Osteocyte (in vitro differentiated cells): ENCODE results near the gene XYLT1. TPM values are rescaled to one million over a fixed set of nuclear protein-coding genes. Genes with fewer than 3 reads are reported as not detected.
A peak's percentile ranks its signal among the peaks of the same experiment; 100 is the strongest.

Experiments used
- DNase-seq: peaks from one replicate; pipeline ENCODE4 v3.0.0; 2021; ENCODE audit warnings: mixed read lengths; ENCODE audit not compliant: unreplicated experiment; ENCODE audit errors: extremely low spot score
- H3K27ac Mint-ChIP-seq: one replicate; pipeline ENCODE4 v1.8.0; 2021; ENCODE audit warnings: mild to moderate bottlenecking, mixed read lengths; ENCODE audit not compliant: unreplicated experiment
- H3K27me3 Mint-ChIP-seq: one replicate; pipeline ENCODE4 v1.8.0; 2021; ENCODE audit warnings: mixed read lengths; ENCODE audit not compliant: unreplicated experiment
- H3K36me3 Mint-ChIP-seq: one replicate; pipeline ENCODE4 v1.8.0; 2021; ENCODE audit warnings: mixed read lengths; ENCODE audit not compliant: unreplicated experiment
- H3K4me1 Mint-ChIP-seq: one replicate; pipeline ENCODE4 v1.8.0; 2021; ENCODE audit warnings: mixed read lengths; ENCODE audit not compliant: unreplicated experiment
- H3K4me3 Mint-ChIP-seq: one replicate; pipeline ENCODE4 v1.8.0; 2021; ENCODE audit warnings: mild to moderate bottlenecking, moderate library complexity, mixed read lengths; ENCODE audit not compliant: unreplicated experiment
- H3K9me3 Mint-ChIP-seq: one replicate; pipeline ENCODE4 v1.8.0; 2021; ENCODE audit warnings: mixed read lengths; ENCODE audit not compliant: unreplicated experiment
- total RNA-seq: library from RNA; stranded (reverse); gene quantifications from 2 replicates; pipeline ENCODE4 v1.2.1, GENCODE V29; 2021
- TF ChIP-seq, protein P1 (sequence below): fragments of 200-600 bp; sonication (generic); IDR thresholded peaks from 2 replicates; pipeline ENCODE4 v1.5.0; 2021; ENCODE audit warnings: antibody characterized with exemption, mild to moderate bottlenecking, moderate library complexity

XYLT1 gene
- total RNA-seq, 1 donor from 2014 or later: 11.1 TPM

DNA sequence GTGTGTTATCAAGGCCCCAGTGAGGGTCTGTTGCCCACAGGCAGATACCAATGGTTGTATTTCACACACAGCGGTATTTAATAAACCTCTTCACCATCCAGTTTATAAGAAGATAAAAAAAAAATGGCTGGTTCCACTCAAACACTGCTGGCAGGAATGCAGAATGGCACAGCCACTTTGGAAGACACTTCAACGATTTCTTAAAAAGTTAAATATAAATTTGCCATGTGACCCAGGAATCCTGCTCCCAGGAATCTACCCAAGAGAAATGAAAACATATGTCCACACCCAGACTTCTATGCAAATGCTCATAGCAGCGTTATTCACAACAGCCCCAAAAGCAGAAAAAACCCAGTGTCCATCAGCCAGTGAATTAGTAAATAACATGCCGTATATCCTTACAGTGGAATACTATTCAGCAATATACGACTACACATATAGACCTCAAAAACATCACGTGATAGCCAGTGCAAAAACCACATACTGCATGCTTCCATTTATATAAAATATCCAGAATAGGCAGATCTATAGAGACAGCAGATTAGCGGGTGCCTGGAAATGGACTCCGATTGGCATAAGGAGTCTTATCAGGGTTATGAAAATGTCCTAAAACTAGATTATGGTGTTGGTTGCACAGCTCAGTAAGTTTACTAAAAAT, 38.7 kb downstream of the XYLT1 start:
- DNase-seq: no peak
- H3K9me3 Mint-ChIP-seq: no peaks in the 10 kb centered on the region
- TF ChIP-seq, protein P1, sequence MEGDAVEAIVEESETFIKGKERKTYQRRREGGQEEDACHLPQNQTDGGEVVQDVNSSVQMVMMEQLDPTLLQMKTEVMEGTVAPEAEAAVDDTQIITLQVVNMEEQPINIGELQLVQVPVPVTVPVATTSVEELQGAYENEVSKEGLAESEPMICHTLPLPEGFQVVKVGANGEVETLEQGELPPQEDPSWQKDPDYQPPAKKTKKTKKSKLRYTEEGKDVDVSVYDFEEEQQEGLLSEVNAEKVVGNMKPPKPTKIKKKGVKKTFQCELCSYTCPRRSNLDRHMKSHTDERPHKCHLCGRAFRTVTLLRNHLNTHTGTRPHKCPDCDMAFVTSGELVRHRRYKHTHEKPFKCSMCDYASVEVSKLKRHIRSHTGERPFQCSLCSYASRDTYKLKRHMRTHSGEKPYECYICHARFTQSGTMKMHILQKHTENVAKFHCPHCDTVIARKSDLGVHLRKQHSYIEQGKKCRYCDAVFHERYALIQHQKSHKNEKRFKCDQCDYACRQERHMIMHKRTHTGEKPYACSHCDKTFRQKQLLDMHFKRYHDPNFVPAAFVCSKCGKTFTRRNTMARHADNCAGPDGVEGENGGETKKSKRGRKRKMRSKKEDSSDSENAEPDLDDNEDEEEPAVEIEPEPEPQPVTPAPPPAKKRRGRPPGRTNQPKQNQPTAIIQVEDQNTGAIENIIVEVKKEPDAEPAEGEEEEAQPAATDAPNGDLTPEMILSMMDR: peak; percentile 19
- peaks cover 1% of the 10 kb centered on the region for H3K36me3 Mint-ChIP-seq
- H3K4me1 Mint-ChIP-seq: peaks cover 14% of the 10 kb centered on the region
- H3K27ac Mint-ChIP-seq: no peak overlapping the region
- H3K27me3 Mint-ChIP-seq: no peaks in the 10 kb centered on the region
- H3K4me3 Mint-ChIP-seq: no peak overlapping the region

DNA sequence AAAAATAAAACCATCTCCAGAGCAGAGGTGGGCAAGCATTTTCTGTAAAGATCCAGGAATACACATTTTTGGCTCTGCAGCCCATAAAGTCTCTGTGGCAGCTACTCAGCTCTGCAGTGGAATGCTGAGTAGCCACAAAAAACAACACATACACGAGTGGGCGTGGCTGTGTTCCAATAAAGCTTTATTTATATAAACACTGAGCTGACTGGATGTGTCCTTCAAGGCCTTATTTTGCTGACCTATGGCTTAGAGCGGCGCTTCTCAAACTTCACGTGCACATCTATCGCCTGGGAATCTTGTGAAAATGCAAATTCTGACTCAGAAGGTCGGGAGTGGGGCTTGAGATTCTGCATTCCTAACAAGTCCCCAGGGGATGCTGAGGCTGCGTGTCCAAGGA, 39.7 kb downstream of the XYLT1 start:
- DNase-seq: no peak
- Mint-ChIP-seq H3K27me3 (no peaks in the 10 kb centered on the region), H3K36me3 (peaks cover 1% of the 10 kb centered on the region), H3K4me3 (no peak overlapping the region), H3K4me1 (peaks cover 14% of the 10 kb centered on the region), H3K27ac (no peak overlapping the region), H3K9me3 (no peaks in the 10 kb centered on the region)
- TF ChIP-seq, protein P1: no peak

DNA sequence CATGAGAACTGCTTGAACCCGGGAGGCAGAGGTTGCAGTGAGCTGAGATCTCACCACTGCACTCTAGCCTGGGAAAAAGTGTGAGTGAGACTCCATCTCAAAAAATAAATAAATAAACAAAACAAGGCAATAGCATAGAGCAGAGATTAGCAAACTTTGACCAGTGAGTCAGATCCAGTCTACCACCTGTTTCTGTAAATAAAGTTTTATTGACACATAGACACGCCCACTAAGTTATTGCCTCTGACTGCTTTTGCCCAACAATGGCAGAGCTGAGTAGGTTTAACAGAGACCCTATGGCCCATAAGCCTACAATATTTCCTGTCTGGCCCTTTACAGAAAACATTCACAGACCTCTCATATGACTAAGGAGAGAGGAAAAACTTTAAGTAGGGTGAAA, 44.3 kb downstream of the XYLT1 start:
- Mint-ChIP-seq H3K27me3 (no peaks in the 10 kb centered on the region), H3K36me3 (peaks cover 1% of the 10 kb centered on the region), H3K9me3 (peaks cover 4% of the 10 kb centered on the region), H3K27ac (no peak overlapping the region), H3K4me1 (peaks cover 2% of the 10 kb centered on the region), H3K4me3 (no peak overlapping the region)
- DNase-seq: no peak
- TF ChIP-seq, protein P1: no peak

DNA sequence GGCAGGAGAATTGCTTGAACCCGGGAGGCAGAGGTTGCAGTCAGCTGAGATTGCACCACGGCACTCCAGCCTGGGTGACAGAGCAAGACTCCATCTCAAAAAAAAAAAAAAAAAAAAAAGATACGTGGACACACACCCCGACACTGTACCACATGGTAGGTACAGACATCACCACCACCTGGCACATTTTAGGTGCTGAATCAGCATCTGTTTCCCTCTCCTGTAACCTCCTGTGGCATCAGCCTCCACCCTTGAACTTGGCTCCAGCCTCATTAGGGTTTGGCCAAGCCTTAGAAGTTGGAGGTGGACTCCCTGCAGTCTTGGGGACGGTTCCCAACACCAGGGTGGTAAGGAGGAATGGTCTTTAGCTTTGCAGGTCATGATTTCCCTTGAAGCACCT, 46.0 kb downstream of the XYLT1 start:
- peaks cover 1% of the 10 kb centered on the region for H3K36me3 Mint-ChIP-seq
- no peak overlapping the region for H3K27ac Mint-ChIP-seq
- no peak overlapping the region for H3K4me3 Mint-ChIP-seq
- no peaks in the 10 kb centered on the region for H3K27me3 Mint-ChIP-seq
- H3K4me1 Mint-ChIP-seq: no peaks in the 10 kb centered on the region
- peaks cover 4% of the 10 kb centered on the region for H3K9me3 Mint-ChIP-seq
- TF ChIP-seq, protein P1: no peak
- no peak for DNase-seq

DNA sequence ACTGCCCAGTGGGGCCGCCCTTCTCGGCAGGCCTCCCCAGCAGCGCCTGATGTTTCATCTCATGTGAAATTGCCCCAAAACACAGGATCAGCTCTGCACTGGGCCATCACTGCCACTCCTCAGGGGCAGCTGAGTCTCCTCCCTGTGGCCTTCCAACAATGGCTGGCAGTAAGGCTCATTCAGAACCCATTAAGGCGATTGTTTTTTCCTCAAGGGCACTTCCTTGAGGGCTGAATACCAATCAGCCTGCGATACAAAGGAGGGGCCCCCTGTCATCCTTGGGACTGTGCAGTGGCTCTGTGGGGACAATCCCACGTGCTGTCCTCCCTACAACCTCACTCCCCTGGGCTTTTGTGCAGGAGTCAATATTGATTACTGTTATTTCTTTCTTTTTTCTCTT, 47.5 kb downstream of the XYLT1 start:
- TF ChIP-seq, protein P1: no peak
- H3K36me3 Mint-ChIP-seq: no peaks in the 10 kb centered on the region
- no peak for DNase-seq
- H3K27me3 Mint-ChIP-seq: no peaks in the 10 kb centered on the region
- H3K4me1 Mint-ChIP-seq: no peaks in the 10 kb centered on the region
- peaks cover 4% of the 10 kb centered on the region for H3K9me3 Mint-ChIP-seq
- no peak overlapping the region for H3K4me3 Mint-ChIP-seq
- no peak overlapping the region for H3K27ac Mint-ChIP-seq
